UCSD-AML1 (cell line): ENCODE data around the gene ARNT2.

Source experiments
- DNase-seq: peaks from one replicate; lab custom pipeline; 2025; ENCODE audit not compliant: unreplicated experiment; lab: John Stamatoyannopoulos, UW

Gene ARNT2

GRCh38 chr15:80569656-80570055 lies 165.5 kb downstream of the ARNT2 start:
- no peak for DNase-seq

- DNase-seq = no peak
Observed at GRCh38 chr15:80570553-80570952, 166.4 kb downstream of the ARNT2 start.

GRCh38 chr15:80572337-80572736 lies 168.2 kb downstream of the ARNT2 start:
- DNase-seq = no peak

GRCh38 chr15:80573606-80574005 lies 169.4 kb downstream of the ARNT2 start:
- DNase-seq = no peak

- DNase-seq = no peak
Observed at GRCh38 chr15:80574590-80574989, 170.4 kb downstream of the ARNT2 start.

GRCh38 chr15:80576519-80577090 lies 172.4 kb downstream of the ARNT2 start:
- no peak for DNase-seq

- DNase-seq = no peak
Observed at GRCh38 chr15:80577552-80578205, 173.5 kb downstream of the ARNT2 start.

- no peak for DNase-seq
Observed at GRCh38 chr15:80578206-80578595, 174.0 kb downstream of the ARNT2 start.

GRCh38 chr15:80578871-80579270 lies 174.7 kb downstream of the ARNT2 start:
- no peak for DNase-seq

- DNase-seq = no peak
Observed at GRCh38 chr15:80579611-80580010, 175.4 kb downstream of the ARNT2 start.

GRCh38 chr15:80580106-80580505 lies 175.9 kb downstream of the ARNT2 start:
- peak; percentile 42 for DNase-seq

GRCh38 chr15:80580536-80581260 lies 176.5 kb downstream of the ARNT2 start:
- DNase-seq = no peak

GRCh38 chr15:80581976-80582375 lies 177.8 kb downstream of the ARNT2 start:
- DNase-seq = no peak

- DNase-seq = no peak
Observed at GRCh38 chr15:80582816-80583423, 178.7 kb downstream of the ARNT2 start.

- no peak for DNase-seq
Observed at GRCh38 chr15:80584561-80584964, 180.4 kb downstream of the ARNT2 start.

GRCh38 chr15:80584973-80585525 lies 180.9 kb downstream of the ARNT2 start:
- DNase-seq = no peak

GRCh38 chr15:80585544-80586018 lies 181.4 kb downstream of the ARNT2 start:
- no peak for DNase-seq

- no peak for DNase-seq
Observed at GRCh38 chr15:80586161-80586560, 182.0 kb downstream of the ARNT2 start.

- no peak for DNase-seq
Observed at GRCh38 chr15:80587007-80587406, 182.8 kb downstream of the ARNT2 start.

- DNase-seq = no peak
Observed at GRCh38 chr15:80587816-80588456, 183.8 kb downstream of the ARNT2 start.

- no peak for DNase-seq
Observed at GRCh38 chr15:80588801-80589200, 184.6 kb downstream of the ARNT2 start.
